NCI-H2196 (cell line): ENCODE results near the gene NAV2.
A peak's percentile ranks its signal among the peaks of the same experiment; 100 is the strongest.

Experiments
- DNase-seq: peaks from one replicate; lab custom pipeline; 2025; ENCODE audit not compliant: unreplicated experiment; lab: John Stamatoyannopoulos, UW

Gene NAV2

DNA sequence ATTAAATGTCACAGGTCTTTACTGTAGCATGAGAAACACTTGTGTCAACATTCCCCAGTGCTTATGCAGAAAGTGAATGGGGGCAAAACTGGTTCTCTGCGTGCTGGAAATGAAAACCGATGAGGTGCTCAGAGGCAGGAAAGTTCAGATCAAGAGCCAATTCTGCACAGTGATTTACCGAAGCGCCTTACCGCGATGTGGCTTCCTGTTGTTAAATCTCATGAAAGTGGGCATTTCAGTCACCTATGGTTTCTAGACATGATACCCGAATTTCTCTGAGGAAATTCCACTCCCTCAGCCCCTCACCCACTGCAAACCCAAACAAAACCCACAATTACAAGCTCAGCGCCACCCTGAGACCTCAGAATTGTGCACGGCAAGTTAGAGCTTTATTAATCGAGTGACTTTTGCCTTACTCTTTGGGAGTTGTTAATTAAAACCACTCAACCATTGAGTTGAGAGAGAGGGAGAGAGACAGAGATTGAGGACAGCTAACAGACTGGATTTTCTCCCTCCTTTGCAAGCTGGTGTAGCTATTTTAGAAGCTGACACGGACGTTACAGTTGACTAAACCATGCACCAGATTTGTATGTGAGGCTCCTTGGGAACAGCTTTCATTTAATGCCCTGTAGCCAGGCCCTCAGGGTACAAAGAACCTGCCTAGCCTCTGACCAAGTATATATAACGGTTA, 251.2 kb downstream of the NAV2 start:
- DNase-seq, result no peak

GRCh38 chr11:19966441-19966840, 253.8 kb downstream of the NAV2 start:
- no peak for DNase-seq

DNA sequence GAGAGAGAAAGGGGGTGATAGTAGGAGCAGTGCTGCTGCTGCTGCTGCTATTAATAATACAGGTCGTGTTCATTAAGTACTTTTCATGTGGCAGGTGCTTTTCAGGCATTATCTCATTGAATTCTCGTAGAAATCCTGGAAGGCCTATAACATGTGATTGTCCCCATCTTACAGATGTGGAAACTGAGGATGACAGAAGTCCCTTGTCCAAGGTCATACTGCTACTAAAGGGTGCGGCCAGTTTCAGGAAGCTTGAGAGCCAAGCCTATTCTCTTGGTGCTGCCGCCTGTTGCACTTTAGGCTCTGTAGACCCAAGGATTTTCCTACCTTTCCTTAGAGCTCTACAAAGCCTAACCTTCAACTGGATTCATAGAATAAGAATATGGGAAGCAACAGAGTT, 254.3 kb downstream of the NAV2 start:
- DNase-seq, result no peak

GRCh38 chr11:19967787-19968186, 255.2 kb downstream of the NAV2 start:
- no peak for DNase-seq

DNA sequence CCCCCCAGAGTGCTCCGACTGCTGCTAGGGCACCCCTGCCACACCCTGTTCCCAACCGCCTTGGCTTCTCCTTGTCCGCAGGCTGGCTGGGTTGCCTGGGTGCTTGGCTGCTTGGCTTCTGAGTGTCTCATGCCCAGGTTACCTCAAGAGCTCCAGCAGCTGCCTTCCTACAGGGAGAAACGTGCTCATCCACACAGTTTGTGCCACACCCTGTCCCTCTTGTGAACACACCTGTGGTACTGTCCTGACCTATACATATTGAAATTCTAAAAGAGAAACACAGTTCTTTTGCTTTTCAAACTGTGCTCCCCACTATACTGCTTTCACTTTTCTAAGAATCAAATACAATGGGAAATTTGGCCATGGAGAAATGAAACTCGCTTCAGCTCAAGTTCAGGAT, 256.2 kb downstream of the NAV2 start:
- DNase-seq, result no peak

GRCh38 chr11:19970944-19971343, 258.3 kb downstream of the NAV2 start:
- no peak for DNase-seq

DNA sequence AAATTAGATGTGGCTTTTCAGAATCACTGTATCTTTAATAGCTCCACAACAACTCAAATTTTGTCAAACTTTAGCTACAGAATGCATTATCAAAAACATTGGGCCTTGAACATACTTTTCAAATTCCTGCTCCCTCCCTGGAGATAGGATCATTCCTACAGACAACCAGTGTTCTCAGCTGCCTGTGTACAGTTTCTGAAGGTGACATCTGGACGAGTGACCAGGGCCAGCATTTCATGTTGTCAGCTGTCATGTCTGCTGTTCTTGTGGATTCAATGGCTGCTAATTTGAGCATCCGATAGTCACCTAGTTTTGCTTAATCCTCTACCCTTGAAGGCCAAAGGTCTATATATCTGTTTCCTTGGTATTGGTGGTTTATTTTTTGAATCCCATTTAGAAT, 259.5 kb downstream of the NAV2 start:
- no peak for DNase-seq

GRCh38 chr11:19972651-19973050, 260.0 kb downstream of the NAV2 start:
- no peak for DNase-seq

DNA sequence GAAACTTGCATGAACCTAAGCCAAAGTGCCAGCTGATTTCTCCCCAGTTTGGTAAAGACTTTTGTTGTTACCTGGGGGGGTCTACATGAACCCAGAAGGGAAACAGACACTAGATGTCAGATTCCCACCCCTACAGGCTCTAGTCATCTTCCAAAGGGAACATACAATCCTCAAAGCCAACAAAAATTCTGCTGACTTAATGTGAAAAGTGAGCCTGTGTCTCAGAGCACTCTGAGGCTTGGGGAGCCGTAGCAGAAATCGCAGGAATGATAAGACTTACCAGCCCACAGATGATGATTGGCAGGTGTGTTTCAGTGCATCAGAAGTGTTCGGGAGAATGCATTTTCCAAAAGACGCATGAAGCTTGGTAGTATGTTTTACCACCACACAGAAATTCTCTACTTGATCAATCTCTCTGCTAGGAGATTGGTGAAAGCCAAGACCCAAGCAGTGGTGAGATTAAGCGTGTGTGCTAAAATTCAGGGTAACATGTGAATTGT, 260.5 kb downstream of the NAV2 start:
- DNase-seq, result no peak

DNA sequence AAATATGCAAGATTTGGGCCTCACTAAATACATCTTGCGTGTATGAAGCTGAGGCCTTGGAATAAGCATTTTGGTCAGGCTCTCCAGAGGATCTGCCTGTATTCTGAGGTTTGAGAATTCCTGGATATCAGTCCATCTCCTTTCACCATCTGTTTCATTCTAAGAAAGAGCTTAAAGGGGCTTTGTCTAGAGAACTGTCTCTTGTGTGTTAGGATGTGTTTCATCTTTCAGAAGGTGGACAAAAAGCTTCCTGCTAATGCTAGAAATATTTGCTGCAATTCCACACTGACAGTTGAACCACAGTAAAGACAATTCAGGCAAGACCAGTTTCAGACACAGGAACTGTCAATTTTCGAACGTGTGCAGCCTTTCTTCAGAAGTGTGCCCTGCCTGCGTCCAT, 262.2 kb downstream of the NAV2 start:
- no peak for DNase-seq

DNA sequence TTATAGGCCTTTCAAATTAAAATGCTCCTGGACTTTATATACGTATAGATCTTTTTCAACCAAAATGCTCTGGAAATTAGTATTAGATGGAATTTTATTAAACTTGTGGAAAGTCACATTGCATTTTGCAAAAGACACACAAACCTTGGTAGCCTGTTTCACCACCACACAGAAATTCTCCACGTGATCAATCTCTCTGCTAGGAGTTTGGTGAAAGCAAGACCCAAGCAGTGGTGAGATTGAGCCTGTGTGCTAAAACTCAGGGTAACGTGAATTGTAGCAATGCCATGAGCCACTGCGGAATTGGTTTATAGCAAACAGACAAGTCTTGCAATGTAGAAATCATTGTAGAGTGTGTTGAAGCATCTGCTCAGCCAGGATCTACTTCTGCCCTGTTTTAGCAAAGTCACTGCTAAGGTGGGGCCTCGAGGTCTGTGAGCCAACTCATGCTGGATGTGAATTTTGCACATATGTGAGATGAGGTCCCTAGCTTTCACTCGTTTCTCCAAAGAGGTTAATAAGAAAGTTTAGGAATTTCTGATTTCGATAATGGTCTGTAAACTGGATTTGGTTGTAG, 262.9 kb downstream of the NAV2 start:
- no peak for DNase-seq

DNA sequence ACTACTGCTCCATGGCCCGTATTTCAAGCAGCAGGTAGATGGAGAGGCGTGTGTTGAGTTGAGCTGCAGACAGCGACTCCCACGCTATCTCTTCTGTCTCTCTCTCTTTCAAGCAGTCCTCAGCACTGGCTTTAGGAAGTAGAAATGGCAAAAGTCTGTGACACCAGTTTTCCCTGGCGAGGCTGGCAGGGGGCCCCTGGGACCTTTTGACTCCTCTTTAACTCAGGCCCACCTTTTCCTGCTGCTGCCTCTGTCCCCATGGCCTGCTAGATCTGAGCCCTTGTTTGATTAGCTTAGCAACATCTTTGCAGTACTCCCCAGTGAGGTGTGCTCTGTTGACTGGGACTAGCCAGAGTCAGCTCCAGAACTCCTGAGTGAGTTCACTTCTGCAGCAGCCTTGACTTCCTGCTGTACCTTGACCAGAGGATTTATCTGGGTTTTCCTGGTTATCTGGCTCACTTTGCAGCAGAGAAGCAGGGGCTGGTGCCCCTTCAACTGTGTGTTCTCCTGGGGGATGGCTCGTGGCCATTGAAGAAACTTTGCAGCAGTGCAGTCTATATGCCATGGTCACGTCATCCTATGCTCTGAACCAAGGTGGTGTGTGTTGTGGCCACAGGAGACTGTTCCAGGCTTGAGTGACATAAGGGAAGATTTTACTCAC, 263.8 kb downstream of the NAV2 start:
- DNase-seq, result no peak

- DNase-seq, result no peak
Measured at GRCh38 chr11:19977941-19978340, 265.3 kb downstream of the NAV2 start.

DNA sequence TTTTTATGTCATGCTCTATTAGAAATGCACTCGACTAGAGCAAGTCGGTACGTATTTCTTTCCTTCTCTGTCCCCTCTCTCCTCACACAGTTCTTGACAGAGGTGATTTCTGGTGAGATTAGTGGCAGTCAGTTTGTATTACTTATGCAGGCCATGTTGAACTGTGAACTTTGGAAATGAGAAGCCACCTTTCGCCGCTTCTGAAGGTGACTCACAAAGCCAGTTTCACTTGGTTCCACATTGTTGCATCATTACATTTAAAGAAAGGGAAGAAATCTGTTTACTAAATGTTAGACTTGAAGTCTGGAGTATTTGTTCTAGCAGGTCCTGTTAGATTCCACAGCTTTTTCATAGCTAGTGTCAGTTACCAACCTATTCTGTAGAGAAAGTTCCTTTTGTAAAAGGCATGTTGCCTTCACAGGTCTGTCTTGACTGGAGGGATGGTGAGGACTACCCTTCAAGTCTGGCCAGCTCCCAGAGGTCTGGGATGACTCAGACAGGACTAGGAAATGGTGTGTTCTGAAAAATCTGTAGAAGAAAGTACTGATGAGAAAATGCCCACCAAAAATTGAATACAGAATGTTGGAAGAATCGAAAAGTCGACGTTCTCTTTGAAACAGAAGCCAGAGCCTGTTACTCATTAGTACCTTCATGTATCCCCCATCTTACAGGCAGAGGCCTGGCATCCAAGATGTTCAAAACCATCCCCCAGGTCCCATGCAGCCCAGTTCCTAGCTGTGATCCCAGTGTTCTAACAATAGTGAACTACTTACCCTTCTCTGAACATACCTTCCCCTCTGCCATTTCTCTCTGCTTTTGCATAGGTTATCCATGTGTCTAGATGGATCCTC, 266.3 kb downstream of the NAV2 start:
- peak; percentile 43 for DNase-seq

- no peak for DNase-seq
Measured at GRCh38 chr11:19979519-19979845, 266.8 kb downstream of the NAV2 start.

GRCh38 chr11:19980388-19980787, 267.8 kb downstream of the NAV2 start:
- no peak for DNase-seq

DNA sequence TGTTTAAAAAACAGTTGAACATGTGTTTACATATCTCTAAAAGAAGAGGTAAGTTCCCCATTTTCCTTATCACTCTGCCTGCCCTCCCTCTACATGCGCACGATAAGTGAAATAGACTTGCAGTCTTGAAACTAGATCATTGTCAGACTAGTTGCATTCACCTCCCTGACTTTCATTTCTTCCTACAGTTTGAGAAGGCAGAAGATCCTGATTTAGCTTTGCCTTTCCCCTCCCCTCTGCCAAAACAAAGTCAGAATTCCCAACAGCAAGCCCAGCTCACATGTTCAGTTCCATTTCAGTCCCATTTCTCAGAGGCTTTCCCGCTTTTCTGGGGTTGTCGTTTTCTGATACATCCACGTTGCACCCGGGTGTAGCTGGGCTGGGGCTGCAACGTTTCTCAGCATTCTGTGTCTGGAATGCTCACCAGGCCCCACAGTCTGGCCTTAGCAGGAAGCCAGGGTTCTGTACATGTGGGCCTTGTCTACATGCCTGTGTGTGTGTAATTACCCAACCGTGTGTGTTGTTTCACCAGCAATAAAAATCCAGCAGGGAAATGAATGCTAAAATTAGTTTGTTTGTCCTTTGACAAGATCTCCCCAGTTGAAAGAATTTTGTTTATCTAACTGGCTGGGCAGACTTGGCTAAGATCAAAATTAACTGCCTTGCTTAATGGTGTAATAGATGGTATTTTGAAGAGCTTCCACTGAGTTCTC, 268.5 kb downstream of the NAV2 start:
- DNase-seq, result no peak

- DNase-seq, result no peak
Measured at GRCh38 chr11:19982774-19983495, 270.3 kb downstream of the NAV2 start.

DNA sequence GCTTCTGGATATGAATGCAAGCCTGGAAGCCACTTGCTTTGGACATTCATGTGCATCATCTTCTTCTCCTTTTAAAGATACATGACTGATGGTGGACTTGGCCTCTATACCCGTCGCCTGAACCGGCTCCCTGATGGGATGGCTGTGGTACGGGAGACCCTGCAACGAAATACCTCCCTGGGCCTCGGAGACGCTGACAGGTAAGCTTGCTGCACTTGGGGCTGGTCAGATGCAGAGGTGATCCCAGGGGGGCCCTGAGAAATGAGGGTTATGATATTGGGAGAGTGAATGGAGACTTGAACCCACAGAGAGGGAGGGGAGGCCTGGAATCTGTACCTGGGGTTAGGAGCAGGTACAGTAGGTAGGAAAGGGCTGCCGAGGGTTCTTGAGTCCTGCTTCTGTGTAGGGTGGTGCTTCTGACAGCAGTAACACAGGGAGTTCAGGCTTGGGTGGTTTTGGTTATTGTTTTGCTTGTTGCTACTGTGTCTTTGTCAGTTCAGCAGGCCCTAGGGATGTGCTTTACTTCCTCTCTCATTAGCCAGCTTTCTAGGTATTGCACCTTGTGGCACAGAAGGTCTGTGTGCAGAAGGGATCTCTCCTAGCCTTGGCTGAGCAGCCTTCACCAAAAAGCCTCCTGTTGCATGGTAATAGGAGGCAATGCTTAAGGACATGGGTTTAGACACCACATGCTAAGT, 271.6 kb downstream of the NAV2 start:
- no peak for DNase-seq

DNA sequence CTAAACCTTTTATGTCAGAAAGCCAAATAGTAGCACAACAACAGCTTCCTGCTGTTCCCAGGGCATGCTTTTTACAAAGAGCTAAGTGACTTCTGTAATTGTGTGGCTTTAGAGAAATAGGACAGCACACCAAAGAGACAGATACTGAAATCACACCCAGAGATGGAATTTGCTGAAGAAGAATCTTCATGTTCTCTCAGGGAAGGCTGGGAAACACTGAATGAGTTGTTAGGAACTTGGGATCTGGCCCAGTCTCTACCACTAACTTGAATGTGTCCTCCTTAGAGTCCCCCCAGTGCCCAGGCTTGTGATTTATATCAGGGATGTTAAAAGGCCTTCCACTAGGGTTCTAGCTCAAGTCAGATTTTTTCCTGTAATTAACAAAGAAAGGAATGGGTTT, 272.5 kb downstream of the NAV2 start:
- no peak for DNase-seq
